GM18511 (cell line): ENCODE results near the gene KBTBD13.
"Not testable (repeated sequence)": the region's sequence is repeated elsewhere in the genome, so short reads cannot be mapped to it uniquely, and the experiment has no call there.

Source experiments
- ATAC-seq: cut with Tn5 transposase; IDR thresholded peaks from one replicate; pipeline ENCODE4 v1.9.1; 2021; ENCODE audit warnings: mild to moderate bottlenecking, moderate library complexity; ENCODE audit not compliant: unreplicated experiment

The KBTBD13 gene

GRCh38 chr15:65068403-65068788 is 8.2 kb upstream of the KBTBD13 start:
- no peak for ATAC-seq

GRCh38 chr15:65069179-65069578 is 7.4 kb upstream of the KBTBD13 start:
- no peak for ATAC-seq

- ATAC-seq: no peak
These were observed 6.6 kb upstream of the KBTBD13 start for GRCh38 chr15:65069779-65070546.

- ATAC-seq: no peak
These were observed 5.2 kb upstream of the KBTBD13 start for GRCh38 chr15:65071381-65071811.

- ATAC-seq: no peak
These were observed 4.5 kb upstream of the KBTBD13 start for GRCh38 chr15:65072027-65072426.

- no peak for ATAC-seq
These were observed 3.9 kb upstream of the KBTBD13 start for GRCh38 chr15:65072617-65073016.

GRCh38 chr15:65074946-65075345 is 1.6 kb upstream of the KBTBD13 start:
- ATAC-seq: not testable (repeated sequence)

- ATAC-seq: not testable (repeated sequence)
These were observed 745 bp upstream of the KBTBD13 start for GRCh38 chr15:65075607-65076395.

- ATAC-seq: no peak
These were observed 890 bp downstream of the KBTBD13 start for GRCh38 chr15:65077291-65077980.

- no peak for ATAC-seq
These were observed 1.4 kb downstream of the KBTBD13 start for GRCh38 chr15:65077981-65078352.

- no peak for ATAC-seq
These were observed 3.0 kb downstream of the KBTBD13 start for GRCh38 chr15:65079580-65079979.

- no peak for ATAC-seq
These were observed 4.7 kb downstream of the KBTBD13 start for GRCh38 chr15:65081270-65081669.

GRCh38 chr15:65081758-65082157 is 5.2 kb downstream of the KBTBD13 start:
- no peak for ATAC-seq

GRCh38 chr15:65082303-65082953 is 5.9 kb downstream of the KBTBD13 start:
- no peak for ATAC-seq

- no peak for ATAC-seq
These were observed 6.7 kb downstream of the KBTBD13 start for GRCh38 chr15:65083262-65083701.

- ATAC-seq: no peak
These were observed 8.1 kb downstream of the KBTBD13 start for GRCh38 chr15:65084500-65085206.

GRCh38 chr15:65085207-65085753 is 8.7 kb downstream of the KBTBD13 start:
- no peak for ATAC-seq

- no peak for ATAC-seq
These were observed 9.6 kb downstream of the KBTBD13 start for GRCh38 chr15:65085990-65086679.

- no peak for ATAC-seq
These were observed 10.2 kb downstream of the KBTBD13 start for GRCh38 chr15:65086680-65087111.
